ENCODE measurements around the gene ACOX3.

DNA sequence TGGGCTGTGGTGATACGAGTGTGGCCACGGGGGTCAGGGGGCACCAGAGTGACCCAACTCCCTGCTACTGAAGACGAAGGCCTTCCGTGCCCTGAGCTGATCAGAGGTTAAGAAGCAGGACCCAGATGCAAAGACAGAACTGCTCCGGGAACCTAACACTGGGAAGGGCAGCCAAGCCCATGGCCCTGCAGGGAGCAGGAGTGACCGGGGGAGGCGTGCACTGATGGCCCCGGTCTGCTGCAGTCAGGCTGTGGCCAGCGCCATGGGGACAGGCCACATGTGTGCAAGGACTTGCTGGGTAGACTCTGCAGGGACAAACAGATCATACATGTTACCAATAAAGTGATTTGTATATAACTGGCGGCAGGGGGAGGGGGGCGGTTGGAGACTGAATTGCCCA lies 74.6 kb downstream of the ACOX3 start:
- TF ChIP-seq, protein P1, sequence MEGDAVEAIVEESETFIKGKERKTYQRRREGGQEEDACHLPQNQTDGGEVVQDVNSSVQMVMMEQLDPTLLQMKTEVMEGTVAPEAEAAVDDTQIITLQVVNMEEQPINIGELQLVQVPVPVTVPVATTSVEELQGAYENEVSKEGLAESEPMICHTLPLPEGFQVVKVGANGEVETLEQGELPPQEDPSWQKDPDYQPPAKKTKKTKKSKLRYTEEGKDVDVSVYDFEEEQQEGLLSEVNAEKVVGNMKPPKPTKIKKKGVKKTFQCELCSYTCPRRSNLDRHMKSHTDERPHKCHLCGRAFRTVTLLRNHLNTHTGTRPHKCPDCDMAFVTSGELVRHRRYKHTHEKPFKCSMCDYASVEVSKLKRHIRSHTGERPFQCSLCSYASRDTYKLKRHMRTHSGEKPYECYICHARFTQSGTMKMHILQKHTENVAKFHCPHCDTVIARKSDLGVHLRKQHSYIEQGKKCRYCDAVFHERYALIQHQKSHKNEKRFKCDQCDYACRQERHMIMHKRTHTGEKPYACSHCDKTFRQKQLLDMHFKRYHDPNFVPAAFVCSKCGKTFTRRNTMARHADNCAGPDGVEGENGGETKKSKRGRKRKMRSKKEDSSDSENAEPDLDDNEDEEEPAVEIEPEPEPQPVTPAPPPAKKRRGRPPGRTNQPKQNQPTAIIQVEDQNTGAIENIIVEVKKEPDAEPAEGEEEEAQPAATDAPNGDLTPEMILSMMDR (IDR thresholded peaks at IDR 0.05 in 2 of 3, conservative IDR thresholded peaks at IDR 0.05 in 1 of 3; ENCODE audit: control insufficient read depth in 2 of 3, extremely low read depth in 1 of 3, insufficient read depth in 1 of 3, low read depth in 3 of 3, low read length in 3 of 3): no peak
- no peak for TF ChIP-seq ZNF384 (IDR thresholded peaks at IDR 0.05; ENCODE audit: borderline replicate concordance, low read depth, low read length)
